WTC11 (cell line): ENCODE data around the gene THSD4. TPM values are rescaled to one million over a fixed set of nuclear protein-coding genes. Genes with fewer than 3 reads are reported as not detected.

Experiments used
- ATAC-seq: fragments of 200-7000 bp; cut with Tn5 transposase; 2 replicates; pipeline ENCODE4 v1.10.0; 2021; ENCODE audit warnings: mild to moderate bottlenecking, moderate library complexity
- CTCF ChIA-PET: fragments of 300-600 bp; sonication (Branson Sonifier 250); formaldehyde crosslinking; loops from one replicate; lab custom pipeline; 2021; ENCODE audit warnings: antibody characterized with exemption; lab: Charles Lee
- POLR2A ChIA-PET: fragments of 350-600 bp; sonication (Branson Sonifier 250); formaldehyde crosslinking; loops from one replicate; lab custom pipeline; 2021; ENCODE audit warnings: antibody characterized with exemption; lab: Charles Lee
- DNase-seq: peaks from one replicate; pipeline ENCODE4 v3.0.0; 2021; ENCODE audit warnings: low spot score
- H3K27ac Mint-ChIP-seq: 2 replicates; pipeline ENCODE4 v1.8.0; 2021; ENCODE audit warnings: mixed read lengths
- H3K27me3 Mint-ChIP-seq: 2 replicates; pipeline ENCODE4 v1.8.0; 2021; ENCODE audit warnings: low read depth, mild to moderate bottlenecking, moderate library complexity, mixed read lengths
- H3K36me3 Mint-ChIP-seq: 2 replicates; pipeline ENCODE4 v1.8.0; 2021; ENCODE audit warnings: mixed read lengths
- H3K4me1 Mint-ChIP-seq: 2 replicates; pipeline ENCODE4 v1.8.0; 2022; ENCODE audit warnings: mixed read lengths
- H3K4me3 Mint-ChIP-seq: 2 replicates; pipeline ENCODE4 v1.8.0; 2021; ENCODE audit warnings: mild to moderate bottlenecking, moderate library complexity, mixed read lengths
- H3K9me3 Mint-ChIP-seq: 2 replicates; pipeline ENCODE4 v1.8.0; 2021; ENCODE audit warnings: mixed read lengths
- CBFB ChIP-seq: sonication (generic); formaldehyde crosslinking; IDR thresholded peaks from 2 replicates; pipeline ENCODE4 v1.8.1; 2022; ENCODE audit warnings: mild to moderate bottlenecking, low read depth, missing genetic modification reagents
- GABPB1 ChIP-seq: sonication (generic); formaldehyde crosslinking; IDR thresholded peaks from 2 replicates; pipeline ENCODE4 v1.8.1; 2023; ENCODE audit warnings: mild to moderate bottlenecking, missing genetic modification reagents
- JAZF1 ChIP-seq: fragments of 250-450 bp; sonication (Bioruptor Pico); IDR thresholded peaks from 2 replicates; pipeline ENCODE4 v1.9.0; 2021; ENCODE audit warnings: moderate library complexity, mild to moderate bottlenecking, inconsistent platforms
- KAT7 ChIP-seq: sonication (generic); formaldehyde crosslinking; IDR thresholded peaks from 2 replicates; pipeline ENCODE4 v1.8.1; 2023; ENCODE audit warnings: missing genetic modification reagents, mild to moderate bottlenecking, borderline replicate concordance
- NFATC4 ChIP-seq: fragments of 250-450 bp; sonication (Bioruptor Pico); IDR thresholded peaks from 2 replicates; pipeline ENCODE4 v1.9.0; 2021; ENCODE audit warnings: mild to moderate bottlenecking
- NR3C1 ChIP-seq: sonication (generic); formaldehyde crosslinking; conservative IDR thresholded peaks from 2 replicates; pipeline ENCODE4 v1.8.1; 2023; ENCODE audit warnings: low read depth, mild to moderate bottlenecking, missing genetic modification reagents
- OVOL2 ChIP-seq: fragments of 250-450 bp; sonication (Bioruptor Pico); IDR thresholded peaks from 2 replicates; pipeline ENCODE4 v1.9.0; 2021; ENCODE audit warnings: mild to moderate bottlenecking, borderline replicate concordance
- SMAD3 ChIP-seq: sonication (generic); formaldehyde crosslinking; IDR thresholded peaks from 2 replicates; pipeline ENCODE4 v1.8.0; 2022; ENCODE audit warnings: missing genetic modification reagents, mild to moderate bottlenecking, borderline replicate concordance
- ZNF232 ChIP-seq: sonication (generic); formaldehyde crosslinking; IDR thresholded peaks from 2 replicates; pipeline ENCODE4 v1.8.0; 2022; ENCODE audit warnings: mild to moderate bottlenecking, missing genetic modification reagents
- ZNF416 ChIP-seq: fragments of 250-450 bp; sonication (Bioruptor Pico); IDR thresholded peaks from 2 replicates; pipeline ENCODE4 v1.9.0; 2021; ENCODE audit warnings: mild to moderate bottlenecking, inconsistent platforms
- total RNA-seq: library from RNA; stranded (reverse); gene quantifications from 3 replicates; pipeline ENCODE4 v1.2.3, GENCODE V29; 2021
- TF ChIP-seq, protein P1 (sequence below): fragments of 250-450 bp; sonication (Bioruptor Pico); IDR thresholded peaks from 2 replicates; pipeline ENCODE4 v1.9.0; 2021; ENCODE audit warnings: mild to moderate bottlenecking, borderline replicate concordance
- TF ChIP-seq, protein P2 (sequence below): sonication (generic); formaldehyde crosslinking; IDR thresholded peaks from 2 replicates; pipeline ENCODE4 v1.8.1; 2022; ENCODE audit warnings: missing genetic modification reagents, borderline replicate concordance
- TF ChIP-seq, protein P3 (sequence below): sonication (generic); formaldehyde crosslinking; IDR thresholded peaks from 2 replicates; pipeline ENCODE4 v1.8.1; 2023; ENCODE audit warnings: mild to moderate bottlenecking, moderate library complexity, missing genetic modification reagents
- TF ChIP-seq, protein P4 (sequence below): sonication (generic); formaldehyde crosslinking; IDR thresholded peaks from 2 replicates; pipeline ENCODE4 v1.8.1; 2022; ENCODE audit warnings: mild to moderate bottlenecking, missing genetic modification reagents, moderate library complexity, borderline replicate concordance
- TF ChIP-seq, protein P5 (sequence below): sonication (generic); formaldehyde crosslinking; IDR thresholded peaks from 2 replicates; pipeline ENCODE4 v1.8.0; 2023; ENCODE audit warnings: missing genetic modification reagents
- TF ChIP-seq, protein P6 (sequence below): sonication (generic); formaldehyde crosslinking; IDR thresholded peaks from 2 replicates; pipeline ENCODE4 v1.8.1; 2023; ENCODE audit warnings: mild to moderate bottlenecking, missing genetic modification reagents, moderate library complexity
- TF ChIP-seq, protein P7 (sequence below): sonication (generic); formaldehyde crosslinking; IDR thresholded peaks from 2 replicates; pipeline ENCODE4 v1.8.1; 2023; ENCODE audit warnings: mild to moderate bottlenecking, missing genetic modification reagents
- TF ChIP-seq, protein P8 (sequence below): fragments of 250-450 bp; sonication (Bioruptor Pico); IDR thresholded peaks from 2 replicates; pipeline ENCODE4 v2.1.2; 2022; ENCODE audit warnings: mild to moderate bottlenecking, moderate library complexity

The THSD4 gene
- total RNA-seq, 1 experiment from 2014 or later: 7.8 TPM

DNA sequence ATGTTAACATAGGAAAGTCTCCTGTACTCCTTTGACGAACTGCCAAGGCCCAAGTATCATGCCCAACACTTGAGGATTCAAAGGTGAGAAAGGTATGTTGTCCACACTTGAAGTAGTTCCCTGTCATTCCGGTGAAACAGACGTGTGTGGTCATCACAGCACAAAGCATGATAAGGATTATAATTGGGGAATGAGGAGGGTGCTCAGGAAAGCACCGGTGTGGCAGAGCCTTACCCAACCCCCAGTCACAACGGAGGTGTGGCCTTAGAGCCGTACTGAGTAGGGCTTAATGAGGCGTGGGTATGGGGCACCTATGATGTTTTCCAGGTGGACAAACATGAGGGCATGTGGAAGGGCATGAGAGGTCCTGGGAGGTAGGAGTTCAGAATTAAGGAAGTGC lies 492.1 kb downstream of the THSD4 start:
- no peak for DNase-seq
- Mint-ChIP-seq H3K4me1 (peaks cover 32% of the 10 kb centered on the region), H3K4me3 (no peak overlapping the region), H3K9me3 (peaks cover 23% of the 10 kb centered on the region), H3K27me3 (no peaks in the 10 kb centered on the region), H3K27ac (no peak overlapping the region), H3K36me3 (peaks cover 8% of the 10 kb centered on the region; the same call in 1 of the 2 replicates)
- no peak for ATAC-seq
- no peak for TF ChIP-seq ZNF416 (CRISPR knock-in tag)
- TF ChIP-seq, protein P1, sequence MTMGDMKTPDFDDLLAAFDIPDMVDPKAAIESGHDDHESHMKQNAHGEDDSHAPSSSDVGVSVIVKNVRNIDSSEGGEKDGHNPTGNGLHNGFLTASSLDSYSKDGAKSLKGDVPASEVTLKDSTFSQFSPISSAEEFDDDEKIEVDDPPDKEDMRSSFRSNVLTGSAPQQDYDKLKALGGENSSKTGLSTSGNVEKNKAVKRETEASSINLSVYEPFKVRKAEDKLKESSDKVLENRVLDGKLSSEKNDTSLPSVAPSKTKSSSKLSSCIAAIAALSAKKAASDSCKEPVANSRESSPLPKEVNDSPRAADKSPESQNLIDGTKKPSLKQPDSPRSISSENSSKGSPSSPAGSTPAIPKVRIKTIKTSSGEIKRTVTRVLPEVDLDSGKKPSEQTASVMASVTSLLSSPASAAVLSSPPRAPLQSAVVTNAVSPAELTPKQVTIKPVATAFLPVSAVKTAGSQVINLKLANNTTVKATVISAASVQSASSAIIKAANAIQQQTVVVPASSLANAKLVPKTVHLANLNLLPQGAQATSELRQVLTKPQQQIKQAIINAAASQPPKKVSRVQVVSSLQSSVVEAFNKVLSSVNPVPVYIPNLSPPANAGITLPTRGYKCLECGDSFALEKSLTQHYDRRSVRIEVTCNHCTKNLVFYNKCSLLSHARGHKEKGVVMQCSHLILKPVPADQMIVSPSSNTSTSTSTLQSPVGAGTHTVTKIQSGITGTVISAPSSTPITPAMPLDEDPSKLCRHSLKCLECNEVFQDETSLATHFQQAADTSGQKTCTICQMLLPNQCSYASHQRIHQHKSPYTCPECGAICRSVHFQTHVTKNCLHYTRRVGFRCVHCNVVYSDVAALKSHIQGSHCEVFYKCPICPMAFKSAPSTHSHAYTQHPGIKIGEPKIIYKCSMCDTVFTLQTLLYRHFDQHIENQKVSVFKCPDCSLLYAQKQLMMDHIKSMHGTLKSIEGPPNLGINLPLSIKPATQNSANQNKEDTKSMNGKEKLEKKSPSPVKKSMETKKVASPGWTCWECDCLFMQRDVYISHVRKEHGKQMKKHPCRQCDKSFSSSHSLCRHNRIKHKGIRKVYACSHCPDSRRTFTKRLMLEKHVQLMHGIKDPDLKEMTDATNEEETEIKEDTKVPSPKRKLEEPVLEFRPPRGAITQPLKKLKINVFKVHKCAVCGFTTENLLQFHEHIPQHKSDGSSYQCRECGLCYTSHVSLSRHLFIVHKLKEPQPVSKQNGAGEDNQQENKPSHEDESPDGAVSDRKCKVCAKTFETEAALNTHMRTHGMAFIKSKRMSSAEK (CRISPR knock-in tag): no peak
- no peak for TF ChIP-seq NR3C1 (CRISPR knock-in tag)
- TF ChIP-seq, protein P2, sequence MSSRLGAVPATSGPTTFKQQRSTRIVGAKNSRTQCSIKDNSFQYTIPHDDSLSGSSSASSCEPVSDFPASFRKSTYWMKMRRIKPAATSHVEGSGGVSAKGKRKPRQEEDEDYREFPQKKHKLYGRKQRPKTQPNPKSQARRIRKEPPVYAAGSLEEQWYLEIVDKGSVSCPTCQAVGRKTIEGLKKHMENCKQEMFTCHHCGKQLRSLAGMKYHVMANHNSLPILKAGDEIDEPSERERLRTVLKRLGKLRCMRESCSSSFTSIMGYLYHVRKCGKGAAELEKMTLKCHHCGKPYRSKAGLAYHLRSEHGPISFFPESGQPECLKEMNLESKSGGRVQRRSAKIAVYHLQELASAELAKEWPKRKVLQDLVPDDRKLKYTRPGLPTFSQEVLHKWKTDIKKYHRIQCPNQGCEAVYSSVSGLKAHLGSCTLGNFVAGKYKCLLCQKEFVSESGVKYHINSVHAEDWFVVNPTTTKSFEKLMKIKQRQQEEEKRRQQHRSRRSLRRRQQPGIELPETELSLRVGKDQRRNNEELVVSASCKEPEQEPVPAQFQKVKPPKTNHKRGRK (CRISPR knock-in tag): no peak
- TF ChIP-seq, protein P3, sequence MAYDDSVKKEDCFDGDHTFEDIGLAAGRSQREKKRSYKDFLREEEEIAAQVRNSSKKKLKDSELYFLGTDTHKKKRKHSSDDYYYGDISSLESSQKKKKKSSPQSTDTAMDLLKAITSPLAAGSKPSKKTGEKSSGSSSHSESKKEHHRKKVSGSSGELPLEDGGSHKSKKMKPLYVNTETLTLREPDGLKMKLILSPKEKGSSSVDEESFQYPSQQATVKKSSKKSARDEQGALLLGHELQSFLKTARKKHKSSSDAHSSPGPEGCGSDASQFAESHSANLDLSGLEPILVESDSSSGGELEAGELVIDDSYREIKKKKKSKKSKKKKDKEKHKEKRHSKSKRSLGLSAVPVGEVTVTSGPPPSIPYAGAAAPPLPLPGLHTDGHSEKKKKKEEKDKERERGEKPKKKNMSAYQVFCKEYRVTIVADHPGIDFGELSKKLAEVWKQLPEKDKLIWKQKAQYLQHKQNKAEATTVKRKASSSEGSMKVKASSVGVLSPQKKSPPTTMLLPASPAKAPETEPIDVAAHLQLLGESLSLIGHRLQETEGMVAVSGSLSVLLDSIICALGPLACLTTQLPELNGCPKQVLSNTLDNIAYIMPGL (CRISPR knock-in tag): no peak
- TF ChIP-seq GABPB1 (CRISPR knock-in tag): no peak
- TF ChIP-seq NFATC4 (CRISPR knock-in tag): no peak
- TF ChIP-seq, protein P4, sequence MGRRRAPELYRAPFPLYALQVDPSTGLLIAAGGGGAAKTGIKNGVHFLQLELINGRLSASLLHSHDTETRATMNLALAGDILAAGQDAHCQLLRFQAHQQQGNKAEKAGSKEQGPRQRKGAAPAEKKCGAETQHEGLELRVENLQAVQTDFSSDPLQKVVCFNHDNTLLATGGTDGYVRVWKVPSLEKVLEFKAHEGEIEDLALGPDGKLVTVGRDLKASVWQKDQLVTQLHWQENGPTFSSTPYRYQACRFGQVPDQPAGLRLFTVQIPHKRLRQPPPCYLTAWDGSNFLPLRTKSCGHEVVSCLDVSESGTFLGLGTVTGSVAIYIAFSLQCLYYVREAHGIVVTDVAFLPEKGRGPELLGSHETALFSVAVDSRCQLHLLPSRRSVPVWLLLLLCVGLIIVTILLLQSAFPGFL (CRISPR knock-in tag): no peak
- TF ChIP-seq, protein P5, sequence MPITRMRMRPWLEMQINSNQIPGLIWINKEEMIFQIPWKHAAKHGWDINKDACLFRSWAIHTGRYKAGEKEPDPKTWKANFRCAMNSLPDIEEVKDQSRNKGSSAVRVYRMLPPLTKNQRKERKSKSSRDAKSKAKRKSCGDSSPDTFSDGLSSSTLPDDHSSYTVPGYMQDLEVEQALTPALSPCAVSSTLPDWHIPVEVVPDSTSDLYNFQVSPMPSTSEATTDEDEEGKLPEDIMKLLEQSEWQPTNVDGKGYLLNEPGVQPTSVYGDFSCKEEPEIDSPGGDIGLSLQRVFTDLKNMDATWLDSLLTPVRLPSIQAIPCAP (CRISPR knock-in tag): no peak
- no peak for TF ChIP-seq SMAD3 (CRISPR knock-in tag)
- TF ChIP-seq JAZF1 (CRISPR knock-in tag): no peak
- TF ChIP-seq, protein P6, sequence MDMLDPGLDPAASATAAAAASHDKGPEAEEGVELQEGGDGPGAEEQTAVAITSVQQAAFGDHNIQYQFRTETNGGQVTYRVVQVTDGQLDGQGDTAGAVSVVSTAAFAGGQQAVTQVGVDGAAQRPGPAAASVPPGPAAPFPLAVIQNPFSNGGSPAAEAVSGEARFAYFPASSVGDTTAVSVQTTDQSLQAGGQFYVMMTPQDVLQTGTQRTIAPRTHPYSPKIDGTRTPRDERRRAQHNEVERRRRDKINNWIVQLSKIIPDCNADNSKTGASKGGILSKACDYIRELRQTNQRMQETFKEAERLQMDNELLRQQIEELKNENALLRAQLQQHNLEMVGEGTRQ: no peak
- no peak for TF ChIP-seq KAT7
- no peak for TF ChIP-seq CBFB (CRISPR knock-in tag)
- TF ChIP-seq, protein P7, sequence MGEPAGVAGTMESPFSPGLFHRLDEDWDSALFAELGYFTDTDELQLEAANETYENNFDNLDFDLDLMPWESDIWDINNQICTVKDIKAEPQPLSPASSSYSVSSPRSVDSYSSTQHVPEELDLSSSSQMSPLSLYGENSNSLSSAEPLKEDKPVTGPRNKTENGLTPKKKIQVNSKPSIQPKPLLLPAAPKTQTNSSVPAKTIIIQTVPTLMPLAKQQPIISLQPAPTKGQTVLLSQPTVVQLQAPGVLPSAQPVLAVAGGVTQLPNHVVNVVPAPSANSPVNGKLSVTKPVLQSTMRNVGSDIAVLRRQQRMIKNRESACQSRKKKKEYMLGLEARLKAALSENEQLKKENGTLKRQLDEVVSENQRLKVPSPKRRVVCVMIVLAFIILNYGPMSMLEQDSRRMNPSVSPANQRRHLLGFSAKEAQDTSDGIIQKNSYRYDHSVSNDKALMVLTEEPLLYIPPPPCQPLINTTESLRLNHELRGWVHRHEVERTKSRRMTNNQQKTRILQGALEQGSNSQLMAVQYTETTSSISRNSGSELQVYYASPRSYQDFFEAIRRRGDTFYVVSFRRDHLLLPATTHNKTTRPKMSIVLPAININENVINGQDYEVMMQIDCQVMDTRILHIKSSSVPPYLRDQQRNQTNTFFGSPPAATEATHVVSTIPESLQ (CRISPR knock-in tag): no peak
- no peak for TF ChIP-seq OVOL2 (CRISPR knock-in tag)
- no peak for TF ChIP-seq ZNF232
- TF ChIP-seq, protein P8, sequence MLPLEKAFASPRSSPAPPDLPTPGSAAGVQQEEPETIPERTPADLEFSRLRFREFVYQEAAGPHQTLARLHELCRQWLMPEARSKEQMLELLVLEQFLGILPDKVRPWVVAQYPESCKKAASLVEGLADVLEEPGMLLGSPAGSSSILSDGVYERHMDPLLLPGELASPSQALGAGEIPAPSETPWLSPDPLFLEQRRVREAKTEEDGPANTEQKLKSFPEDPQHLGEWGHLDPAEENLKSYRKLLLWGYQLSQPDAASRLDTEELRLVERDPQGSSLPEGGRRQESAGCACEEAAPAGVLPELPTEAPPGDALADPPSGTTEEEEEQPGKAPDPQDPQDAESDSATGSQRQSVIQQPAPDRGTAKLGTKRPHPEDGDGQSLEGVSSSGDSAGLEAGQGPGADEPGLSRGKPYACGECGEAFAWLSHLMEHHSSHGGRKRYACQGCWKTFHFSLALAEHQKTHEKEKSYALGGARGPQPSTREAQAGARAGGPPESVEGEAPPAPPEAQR (CRISPR knock-in tag): no peak
- CTCF ChIA-PET: interaction anchor here (0.6 kb wide), 2 partner anchors 35 to 136 kb away, joined by 3 to 5 read pairs; no protein-coding TSS in a partner anchor
- POLR2A ChIA-PET: no interaction called here
